Panc1 (cell line): ENCODE data around the gene CNOT11. TPM values are rescaled to one million over a fixed set of nuclear protein-coding genes. Genes with fewer than 3 reads are reported as not detected.

Experiments
- ATAC-seq: fragments of 200-7000 bp; cut with Tn5 transposase; 2 replicates; pipeline ENCODE4 v1.9.1; 2020; ENCODE audit warnings: mild to moderate bottlenecking, moderate library complexity
- BruUV-seq: library from RNA; stranded (reverse); fragments of 400-500 nt; replicated peaks from 2 replicates; lab custom pipeline; 2021; lab: Mats Ljungman, UMichigan
- CTCF ChIA-PET: fragments of 300-600 bp; sonication (Branson Sonifier 250); formaldehyde crosslinking; loops from one replicate; lab custom pipeline; 2022; ENCODE audit warnings: antibody characterized with exemption; lab: Charles Lee
- POLR2A ChIA-PET: fragments of 300-600 bp; sonication (Branson Sonifier 250); formaldehyde crosslinking; loops from one replicate; lab custom pipeline; 2022; ENCODE audit warnings: antibody characterized with exemption; lab: Charles Lee
- DNase-seq: peaks from one replicate; pipeline ENCODE4 v3.0.0-alpha.2; 2010; ENCODE audit warnings: low read depth, low spot score
- H3K27ac ChIP-seq: 2 replicates; pipeline ENCODE4 v1.5.1; 2011; ENCODE audit warnings: mild to moderate bottlenecking, low read length, inconsistent platforms
- H3K27me3 ChIP-seq: fragments of 200-500 bp; sonication (Bioruptor generic); 2 replicates; pipeline ENCODE4 v1.6.0; 2014; ENCODE audit warnings: low read length, inconsistent platforms; ENCODE audit not compliant: control insufficient read depth, insufficient read depth
- H3K36me3 ChIP-seq: fragments of 200-500 bp; sonication (Bioruptor generic); 2 replicates; pipeline ENCODE4 v1.5.1; 2014; ENCODE audit warnings: inconsistent platforms, mild to moderate bottlenecking, low read length, moderate library complexity; ENCODE audit not compliant: control insufficient read depth, insufficient read depth
- H3K4me1 ChIP-seq: 2 replicates; pipeline ENCODE4 v1.5.1; 2011; ENCODE audit warnings: inconsistent platforms, mild to moderate bottlenecking, low read length, moderate library complexity; ENCODE audit not compliant: control insufficient read depth, insufficient read depth
- H3K4me3 ChIP-seq, 2 experiments: 2 replicates each; pipeline ENCODE4 v1.5.1; 2011 to 2012; ENCODE audit warnings: low read depth in 2 of 2, low read length in 2 of 2, mild to moderate bottlenecking in 2 of 2, inconsistent platforms in 1 of 2, moderate library complexity in 1 of 2
- H3K9me3 ChIP-seq: fragments of 200-500 bp; sonication (Bioruptor generic); 2 replicates; pipeline ENCODE4 v1.5.1; 2014; ENCODE audit warnings: low read depth, mild to moderate bottlenecking, inconsistent platforms, low read length, moderate library complexity; ENCODE audit not compliant: control insufficient read depth, insufficient read depth
- CTCF ChIP-seq: fragments of 450-650 bp; IDR thresholded peaks from 2 replicates; pipeline ENCODE4 v1.5.1; 2017; ENCODE audit warnings: mild to moderate bottlenecking
- POLR2AphosphoS5 ChIP-seq: IDR thresholded peaks from 2 replicates; pipeline ENCODE4 v1.6.1; 2012; ENCODE audit warnings: mild to moderate bottlenecking, low read depth, low read length, moderate library complexity
- REST ChIP-seq, 2 experiments: IDR thresholded peaks; 2 replicates each; pipeline ENCODE4 v1.6.1; 2011 to 2012; ENCODE audit warnings: low read depth in 2 of 2, control low read depth in 1 of 2, low read length in 1 of 2, mild to moderate bottlenecking in 1 of 2, moderate library complexity in 1 of 2; ENCODE audit not compliant: insufficient read depth in 1 of 2
- SIN3A ChIP-seq: IDR thresholded peaks from 2 replicates; pipeline ENCODE4 v1.6.1; 2012; ENCODE audit warnings: low read depth, mild to moderate bottlenecking, low read length, moderate library complexity, borderline replicate concordance; ENCODE audit not compliant: insufficient read depth
- TCF7L2 ChIP-seq: IDR thresholded peaks from 2 replicates; pipeline ENCODE4 v1.6.1; 2011; ENCODE audit warnings: mild to moderate bottlenecking, low read depth, low read length, inconsistent platforms
- in situ Hi-C: cut with HindIII; loops from 2 replicates; pipeline ENCODE4 v1.10.0; 2016; ENCODE audit warnings: low sequenced_read_pairs, low pct_unique_long_range_greater_than_20kb
- intact Hi-C: fragments of 100-400 bp; cut with micrococcal nuclease; formaldehyde crosslinking; loops from one replicate; pipeline ENCODE4 v1.10.0; 2022; ENCODE audit not compliant: unreplicated experiment
- total RNA-seq: library from RNA; stranded (reverse); gene quantifications from one replicate; pipeline ENCODE4 v1.2.1, GENCODE V29; 2021; ENCODE audit not compliant: unreplicated experiment

Gene CNOT11
- total RNA-seq, 1 experiment from 2014 or later, result 58.3 TPM

GRCh38 chr2:101230541-101231001 is 22.1 kb upstream of the CNOT11 start:
- in situ Hi-C loops, result no loop called here
- Histone ChIP-seq H3K4me1 (0 out of 2 replicates have a peak, but pooled peaks cover 4% of the 10 kb centered on the region), H3K27me3 (no peaks in the 10 kb centered on the region), H3K36me3 (no peaks in the 10 kb centered on the region), H3K9me3 (no peaks in the 10 kb centered on the region), H3K4me3 (no peak overlapping the region), H3K27ac (no peak overlapping the region)
- DNase-seq, result no peak
- ChIA-PET POLR2A (interaction anchor here (0.6 kb wide), 1 partner anchor 21 kb away, joined by 3 read pairs; no protein-coding TSS in a partner anchor), CTCF (no interaction called here)
- TF ChIP-seq SIN3A (no peak), POLR2AphosphoS5 (no peak), CTCF (no peak)
- BruUV-seq, result no TSS peak
- intact Hi-C loops, result no loop called here
- no peak for ATAC-seq

GRCh38 chr2:101231240-101231639 is 21.4 kb upstream of the CNOT11 start:
- no TSS peak for BruUV-seq
- Histone ChIP-seq H3K36me3 (no peaks in the 10 kb centered on the region), H3K9me3 (no peaks in the 10 kb centered on the region), H3K27ac (no peak overlapping the region), H3K27me3 (no peaks in the 10 kb centered on the region), H3K4me3 (no peak overlapping the region), H3K4me1 (0 out of 2 replicates have a peak, but pooled peaks cover 4% of the 10 kb centered on the region)
- POLR2A ChIA-PET, result interaction anchor here (0.6 kb wide), 1 partner anchor 216 kb away, joined by 4 read pairs; no protein-coding TSS in a partner anchor
- ATAC-seq, result no peak
- intact Hi-C loops, result no loop called here
- no peak for DNase-seq
- no peak for TF ChIP-seq CTCF
- no peak for TF ChIP-seq POLR2AphosphoS5
- TF ChIP-seq SIN3A, result no peak
- TF ChIP-seq REST (IDR thresholded peaks at IDR 0.05; ENCODE audit: insufficient read depth in 1 of 2, low read depth in 2 of 2, low read length in 1 of 2), result no peak
- no peak for TF ChIP-seq TCF7L2
- CTCF ChIA-PET, result no interaction called here
- in situ Hi-C loops, result no loop called here
